GM12878 (cell line): ENCODE results near the gene ATL2. TPM values are rescaled to one million over a fixed set of nuclear protein-coding genes. Genes with fewer than 3 reads are reported as not detected.

Experiments used
- ATAC-seq: fragments of 200-7000 bp; cut with Tn5 transposase; 3 replicates; pipeline ENCODE4 v1.9.1; 2020; ENCODE audit warnings: mild to moderate bottlenecking, moderate library complexity
- BruUV-seq: library from RNA; stranded (reverse); fragments of 400-500 nt; replicated peaks from 2 replicates; lab custom pipeline; 2021; lab: Mats Ljungman, UMichigan
- CTCF ChIA-PET: fragments of 300-600 bp; sonication (Branson Sonifier 250); formaldehyde crosslinking; extraction: SDS; loops from one replicate; lab custom pipeline; 2021; ENCODE audit warnings: inconsistent platforms; lab: Yijun Ruan, JAX
- POLR2A ChIA-PET: fragments of 350-600 bp; formaldehyde crosslinking; extraction: SDS; loops from one replicate; lab custom pipeline; 2021; ENCODE audit warnings: inconsistent platforms; lab: Charles Lee
- RAD21 ChIA-PET: fragments of 300-600 bp; sonication (Branson Sonifier 250); formaldehyde crosslinking; loops from one replicate; lab custom pipeline; 2023; ENCODE audit warnings: antibody characterized with exemption; ENCODE audit not compliant: unreplicated experiment; lab: Charles Lee
- SMC1A ChIA-PET: fragments of 300-600 bp; sonication (Branson Sonifier 250); formaldehyde crosslinking; loops from one replicate; lab custom pipeline; 2023; ENCODE audit not compliant: unreplicated experiment, uncharacterized antibody; lab: Charles Lee
- DNase-seq: peaks from one replicate; pipeline ENCODE4 v3.0.0-alpha.2; 2011; ENCODE audit warnings: low read depth, low spot score
- FAIRE-seq: peaks from 3 replicates; lab custom pipeline; 2011; peaks lifted over from hg19 to GRCh38; lab: Jason Lieb, UNC
- H2AFZ ChIP-seq: 2 replicates; pipeline ENCODE4 v1.6.0; 2011; ENCODE audit warnings: low read depth, low read length, control low read depth; ENCODE audit not compliant: control insufficient read depth
- H3K27ac ChIP-seq: 2 replicates; pipeline ENCODE4 v1.5.1; 2011; ENCODE audit warnings: control low read depth; ENCODE audit not compliant: control insufficient read depth, insufficient read depth
- H3K27me3 ChIP-seq, 2 experiments: replicated peaks in 1 of 2; 2 replicates each; pipeline versions ENCODE4 v1.6.0 to v1.6.1; 2011; ENCODE audit warnings: low read length in 1 of 2; ENCODE audit not compliant: control insufficient read depth in 2 of 2, insufficient read depth in 2 of 2
- H3K36me3 ChIP-seq, 2 experiments: 2 replicates each; pipeline ENCODE4 v1.5.1; 2011; ENCODE audit warnings: low read length in 1 of 2; ENCODE audit not compliant: control insufficient read depth in 2 of 2, insufficient read depth in 2 of 2
- H3K4me1 ChIP-seq: 2 replicates; pipeline ENCODE4 v1.6.1; 2011; ENCODE audit warnings: mild to moderate bottlenecking, low read length, moderate library complexity, mixed read lengths; ENCODE audit not compliant: control insufficient read depth, insufficient read depth
- H3K4me2 ChIP-seq: 2 replicates; pipeline ENCODE4 v1.6.0; 2011; ENCODE audit warnings: control low read depth; ENCODE audit not compliant: control insufficient read depth, insufficient read depth
- H3K4me3 ChIP-seq: fragments of 200-600 bp; sonication (generic); 2 replicates; pipeline ENCODE4 v1.5.1; 2016
- H3K79me2 ChIP-seq: 2 replicates; pipeline ENCODE4 v1.6.0; 2011; ENCODE audit warnings: low read length; ENCODE audit not compliant: control insufficient read depth, insufficient read depth
- H3K9ac ChIP-seq: 2 replicates; pipeline ENCODE4 v1.8.0; 2011; ENCODE audit warnings: low read length, control low read depth, mixed read lengths; ENCODE audit not compliant: control insufficient read depth, insufficient read depth
- H3K9me3 ChIP-seq: replicated peaks from 3 replicates; pipeline ENCODE4 v1.5.1; 2011; ENCODE audit warnings: mild to moderate bottlenecking, low read length; ENCODE audit not compliant: control insufficient read depth, insufficient read depth
- H4K20me1 ChIP-seq: 2 replicates; pipeline ENCODE4 v1.6.0; 2011; ENCODE audit not compliant: control insufficient read depth, insufficient read depth
- CBX3 ChIP-seq: fragments of 200-600 bp; sonication (generic); IDR thresholded peaks from 2 replicates; pipeline ENCODE4 v1.6.1; 2016; ENCODE audit warnings: low read depth, borderline replicate concordance
- GABPA ChIP-seq: IDR thresholded peaks from 2 replicates; pipeline ENCODE4 v1.6.1; 2014; ENCODE audit warnings: antibody characterized with exemption, low read depth, mild to moderate bottlenecking, inconsistent platforms
- KLF5 ChIP-seq: fragments of 450-650 bp; IDR thresholded peaks from 2 replicates; pipeline ENCODE4 v1.6.1; 2014; ENCODE audit warnings: mild to moderate bottlenecking; ENCODE audit not compliant: partially characterized antibody
- NBN ChIP-seq: fragments of 450-650 bp; IDR thresholded peaks from 2 replicates; pipeline ENCODE4 v1.6.1; 2016
- SUPT20H ChIP-seq: IDR thresholded peaks from 2 replicates; pipeline ENCODE4 v1.6.1; 2011; ENCODE audit warnings: low read depth, mild to moderate bottlenecking, low read length, moderate library complexity, borderline replicate concordance; ENCODE audit not compliant: control insufficient read depth
- ZNF274 ChIP-seq: IDR thresholded peaks from one replicate; pipeline ENCODE4 v1.8.0; 2011; ENCODE audit not compliant: insufficient read length, insufficient read depth
- WGBS: methylation state at CpG from one replicate; pipeline ENCODE4 v1.1.6; 2016; ENCODE audit warnings: low lambda C conversion rate; ENCODE audit not compliant: insufficient replicate concordance, insufficient coverage; ENCODE audit errors: missing lambda C conversion rate; 5-methylcytosine and 5-hydroxymethylcytosine counted together
- in situ Hi-C: fragments of 300-500 bp; cut with MboI; formaldehyde crosslinking; loops from 9 replicates; pipeline ENCODE4 v1.14.3; 2018; ENCODE audit warnings: mixed read lengths
- intact Hi-C: fragments of 100-400 bp; cut with micrococcal nuclease; formaldehyde crosslinking; loops from one replicate; pipeline ENCODE4 v1.14.2; 2022; ENCODE audit not compliant: unreplicated experiment
- polyA plus RNA-seq, 11 experiments: library from polyadenylated mRNA; depleted of rRNA in 4 of 11; unstranded in 6 of 11; stranded (reverse) in 5 of 11; fragments of >200 nt; fragmentation: Nextera tagmentation in 4 of 11; fragmentation: Illumina TruSeq in 1 of 11; extraction: Ambion mirVana in 4 of 11; extraction: Trizol in 1 of 11; gene quantifications; 1 replicate in 1 of 11; 2 replicates in 10 of 11; pipeline versions ENCODE4 v1.2.1 to v1.2.3, GENCODE V29; 2011 to 2016; ENCODE audit warnings: inconsistent platforms in 2 of 11, missing spikeins in 2 of 11, low read depth in 1 of 11
- total RNA-seq, 4 experiments: library from RNA; depleted of rRNA in 3 of 4; stranded (reverse); fragments of >200 nt in 3 of 4; fragmentation: Illumina TruSeq in 1 of 4; extraction: Trizol in 1 of 4; gene quantifications; 2 replicates each; pipeline versions ENCODE4 v1.2.1 to v1.2.3, GENCODE V29; 2013 to 2021
- TF ChIP-seq, protein P1 (sequence below): fragments of 450-650 bp; IDR thresholded peaks from 2 replicates; pipeline ENCODE4 v1.6.1; 2016; ENCODE audit warnings: mild to moderate bottlenecking
- TF ChIP-seq, protein P2 (sequence below): fragments of 150-350 bp; IDR thresholded peaks from 2 replicates; pipeline ENCODE4 v1.6.1; 2016; ENCODE audit warnings: low read depth, low read length

The ATL2 gene
- total and polyA plus RNA-seq, 10 of the 15 experiments (the other 5 are each of a cell fraction or from before 2014, with no cell fraction given): 8.6 to 51.5 (median 41.8) TPM

DNA sequence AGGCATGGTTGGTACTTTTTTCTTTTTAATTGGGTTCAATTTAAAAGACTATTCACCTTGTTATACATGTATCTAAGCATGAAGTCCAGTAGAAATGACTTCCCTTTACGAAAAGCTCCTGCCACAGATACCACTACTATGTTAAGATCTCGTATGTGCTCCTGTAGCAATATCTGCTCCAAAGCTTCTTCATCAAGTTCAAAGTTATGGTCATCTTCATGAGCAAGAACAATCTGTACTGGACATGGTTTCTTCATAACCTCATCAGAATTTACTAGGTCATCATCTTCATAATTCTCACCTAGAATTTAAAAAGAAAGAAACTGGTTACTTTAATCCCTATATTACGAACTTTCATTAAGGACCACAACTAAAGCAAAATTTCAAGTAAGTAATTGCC, 33.9 kb downstream of the ATL2 start:
- FAIRE-seq (no peak), DNase-seq (no peak)
- intact Hi-C loops: no loop called here
- SMC1A ChIA-PET: no interaction called here
- Histone ChIP-seq H3K79me2 (peaks cover 28% of the 10 kb centered on the region), H2AFZ (no peak overlapping the region), H3K9me3 (peaks cover 6% of the 10 kb centered on the region), H3K9ac (no peak overlapping the region), H3K4me2 (no peak overlapping the region)
- 95% methylated on average over 3 of the region's 3 CpGs for WGBS
- no TSS peak for BruUV-seq
- no peak for TF ChIP-seq NBN
- TF ChIP-seq GABPA: no peak
- TF ChIP-seq, protein P1, sequence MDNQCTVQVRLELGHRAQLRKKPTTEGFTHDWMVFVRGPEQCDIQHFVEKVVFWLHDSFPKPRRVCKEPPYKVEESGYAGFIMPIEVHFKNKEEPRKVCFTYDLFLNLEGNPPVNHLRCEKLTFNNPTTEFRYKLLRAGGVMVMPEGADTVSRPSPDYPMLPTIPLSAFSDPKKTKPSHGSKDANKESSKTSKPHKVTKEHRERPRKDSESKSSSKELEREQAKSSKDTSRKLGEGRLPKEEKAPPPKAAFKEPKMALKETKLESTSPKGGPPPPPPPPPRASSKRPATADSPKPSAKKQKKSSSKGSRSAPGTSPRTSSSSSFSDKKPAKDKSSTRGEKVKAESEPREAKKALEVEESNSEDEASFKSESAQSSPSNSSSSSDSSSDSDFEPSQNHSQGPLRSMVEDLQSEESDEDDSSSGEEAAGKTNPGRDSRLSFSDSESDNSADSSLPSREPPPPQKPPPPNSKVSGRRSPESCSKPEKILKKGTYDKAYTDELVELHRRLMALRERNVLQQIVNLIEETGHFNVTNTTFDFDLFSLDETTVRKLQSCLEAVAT: no peak
- no peak for TF ChIP-seq SUPT20H
- TF ChIP-seq, protein P2, sequence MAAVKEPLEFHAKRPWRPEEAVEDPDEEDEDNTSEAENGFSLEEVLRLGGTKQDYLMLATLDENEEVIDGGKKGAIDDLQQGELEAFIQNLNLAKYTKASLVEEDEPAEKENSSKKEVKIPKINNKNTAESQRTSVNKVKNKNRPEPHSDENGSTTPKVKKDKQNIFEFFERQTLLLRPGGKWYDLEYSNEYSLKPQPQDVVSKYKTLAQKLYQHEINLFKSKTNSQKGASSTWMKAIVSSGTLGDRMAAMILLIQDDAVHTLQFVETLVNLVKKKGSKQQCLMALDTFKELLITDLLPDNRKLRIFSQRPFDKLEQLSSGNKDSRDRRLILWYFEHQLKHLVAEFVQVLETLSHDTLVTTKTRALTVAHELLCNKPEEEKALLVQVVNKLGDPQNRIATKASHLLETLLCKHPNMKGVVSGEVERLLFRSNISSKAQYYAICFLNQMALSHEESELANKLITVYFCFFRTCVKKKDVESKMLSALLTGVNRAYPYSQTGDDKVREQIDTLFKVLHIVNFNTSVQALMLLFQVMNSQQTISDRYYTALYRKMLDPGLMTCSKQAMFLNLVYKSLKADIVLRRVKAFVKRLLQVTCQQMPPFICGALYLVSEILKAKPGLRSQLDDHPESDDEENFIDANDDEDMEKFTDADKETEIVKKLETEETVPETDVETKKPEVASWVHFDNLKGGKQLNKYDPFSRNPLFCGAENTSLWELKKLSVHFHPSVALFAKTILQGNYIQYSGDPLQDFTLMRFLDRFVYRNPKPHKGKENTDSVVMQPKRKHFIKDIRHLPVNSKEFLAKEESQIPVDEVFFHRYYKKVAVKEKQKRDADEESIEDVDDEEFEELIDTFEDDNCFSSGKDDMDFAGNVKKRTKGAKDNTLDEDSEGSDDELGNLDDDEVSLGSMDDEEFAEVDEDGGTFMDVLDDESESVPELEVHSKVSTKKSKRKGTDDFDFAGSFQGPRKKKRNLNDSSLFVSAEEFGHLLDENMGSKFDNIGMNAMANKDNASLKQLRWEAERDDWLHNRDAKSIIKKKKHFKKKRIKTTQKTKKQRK: no peak
- TF ChIP-seq KLF5: no peak
- no peak for TF ChIP-seq CBX3
- TF ChIP-seq ZNF274: no peak
- TF ChIP-seq, all 136 proteins: peak for 0
- ChIA-PET CTCF (interaction anchor here (0.6 to 1.5 kb wide), 2 partner anchors 28 to 197 kb away, joined by 3 to 6 read pairs; no protein-coding TSS in a partner anchor), POLR2A (interaction anchor here (0.6 to 0.9 kb wide), 3 partner anchors 12 to 1036 kb away, joined by 3 to 5 read pairs (median 4); no protein-coding TSS in a partner anchor), RAD21 (interaction anchor here (1.0 to 1.4 kb wide), 2 partner anchors 33 to 122 kb away, joined by 3 read pairs; no protein-coding TSS in a partner anchor)
- ATAC-seq: no peak
- Histone ChIP-seq H4K20me1 (no peaks in the 10 kb centered on the region), H3K27me3 (no peaks in the 10 kb centered on the region), H3K4me3 (no peak overlapping the region), H3K4me1 (peaks cover 6% of the 10 kb centered on the region; the same call in 1 of the 2 replicates), H3K27ac (no peak overlapping the region), H3K36me3 (peaks cover 2 to 8% of the 10 kb centered on the region in 2 experiments; a peak in 3 of 4 replicates)
- in situ Hi-C loops: no loop called here
